ENCODE data around the gene PTPN3. TPM values are rescaled to one million over a fixed set of nuclear protein-coding genes. Genes with fewer than 3 reads are reported as not detected.

The PTPN3 gene
- total and polyA plus RNA-seq, 2 donors (not counting 1 experiment from before 2014, with no cell fraction given) = not detected

- Mint-ChIP-seq H3K9me3 (ENCODE audit: insufficient read depth) (no peaks in the 10 kb centered on the region), H3K27ac (no peak overlapping the region), H3K4me1 (no peaks in the 10 kb centered on the region), H3K4me3 (no peak overlapping the region), H3K27me3 (peaks cover 38% of the 10 kb centered on the region)
- Histone ChIP-seq H3K9me3 (ENCODE audit: control extremely low read depth in 1 of 3, control insufficient read depth in 2 of 3, insufficient read depth in 1 of 3, low read length in 2 of 3) (no peaks in the 10 kb centered on the region), H3K79me2 (ENCODE audit: control insufficient read depth, insufficient read depth, low read length) (no peaks in the 10 kb centered on the region), H3K9ac (ENCODE audit: low read length) (no peak overlapping the region), H3K27ac (ENCODE audit: low read length in 2 of 2) (no peak overlapping the region), H2AFZ (ENCODE audit: insufficient read depth, low read depth, low read length, poor library complexity, severe bottlenecking) (no peak overlapping the region), H3K27me3 (replicated peaks in 1 of 4; ENCODE audit: control extremely low read depth in 1 of 4, control insufficient read depth in 3 of 4, insufficient read depth in 4 of 4, low read length in 3 of 4) (peaks cover 0 to 7% (median 3%) of the 10 kb centered on the region in 4 experiments), H3K36me3 (replicated peaks in 1 of 2; ENCODE audit: control extremely low read depth in 1 of 2, control insufficient read depth in 1 of 2, extremely low read depth in 1 of 2, insufficient read depth in 2 of 2, low read length in 1 of 2) (no peaks in the 10 kb centered on the region), H4K20me1 (ENCODE audit: control insufficient read depth, insufficient read depth, low read length, poor library complexity, severe bottlenecking) (no peaks in the 10 kb centered on the region), H3K4me2 (replicated peaks; ENCODE audit: low read depth, low read length, poor library complexity, severe bottlenecking) (no peak overlapping the region), H3K4me3 (ENCODE audit: control extremely low read depth in 1 of 5, extremely low read depth in 1 of 5, insufficient read depth in 1 of 5, low read depth in 2 of 5, low read length in 4 of 5) (no peak overlapping the region), H3K4me1 (ENCODE audit: control insufficient read depth in 2 of 2, insufficient read depth in 2 of 2, low read length in 2 of 2) (no peaks in the 10 kb centered on the region)
- ChIA-PET CTCF (no interaction called here), POLR2A (no interaction called here)
- ATAC-seq (ENCODE audit: low read depth) = no peak
- DNase-seq = no peak
- no CpG with 5 or more reads among the region's 3 CpGs for WGBS (ENCODE audit: insufficient coverage)
- intact Hi-C loops (cut with micrococcal nuclease) = no loop called here
- TF ChIP-seq EZH2 (IDR thresholded peaks at IDR 0.05; ENCODE audit: borderline replicate concordance, insufficient read depth, low read depth, low read length, poor library complexity, severe bottlenecking) (no peak), CTCF (IDR thresholded peaks at IDR 0.05) (no peak)
These were observed 8.1 kb upstream of the PTPN3 start for GRCh38 chr9:109506097-109506712.

DNA sequence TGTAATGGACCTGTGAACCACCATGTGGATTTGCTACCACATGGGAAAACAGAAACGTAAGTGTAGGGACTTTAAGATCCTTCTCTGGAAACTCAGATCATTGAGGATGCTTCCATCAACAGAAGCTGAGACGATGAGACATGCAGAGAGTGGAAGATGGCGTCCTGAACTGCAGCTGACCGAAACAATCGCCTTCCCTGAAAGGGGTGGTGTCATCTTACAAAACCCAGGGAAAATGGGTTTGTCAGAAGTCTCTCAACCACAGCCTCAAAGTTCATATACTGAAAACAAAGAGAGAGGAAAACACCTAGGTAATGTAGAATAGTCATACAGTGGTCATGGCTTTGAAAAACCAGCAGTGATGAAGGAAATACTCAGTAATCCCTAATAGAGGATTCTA, 6.6 kb upstream of the PTPN3 start:
- Mint-ChIP-seq H3K4me1 (peaks cover 1% of the 10 kb centered on the region), H3K9me3 (ENCODE audit: insufficient read depth) (no peaks in the 10 kb centered on the region), H3K27me3 (peaks cover 48% of the 10 kb centered on the region), H3K27ac (no peak overlapping the region), H3K4me3 (no peak overlapping the region)
- no peaks in the 10 kb centered on the region for H4K20me1 ChIP-seq (ENCODE audit: control insufficient read depth, insufficient read depth, low read length, poor library complexity, severe bottlenecking)
- no peaks in the 10 kb centered on the region for H3K4me1 ChIP-seq (ENCODE audit: control insufficient read depth in 2 of 2, insufficient read depth in 2 of 2, low read length in 2 of 2)
- ChIA-PET POLR2A (no interaction called here), CTCF (no interaction called here)
- no peak for TF ChIP-seq EZH2 (IDR thresholded peaks at IDR 0.05; ENCODE audit: borderline replicate concordance, insufficient read depth, low read depth, low read length, poor library complexity, severe bottlenecking)
- TF ChIP-seq CTCF (IDR thresholded peaks at IDR 0.05) = no peak
- no peak overlapping the region for H3K4me3 ChIP-seq (ENCODE audit: control extremely low read depth in 1 of 5, extremely low read depth in 1 of 5, insufficient read depth in 1 of 5, low read depth in 2 of 5, low read length in 4 of 5)
- no peak overlapping the region for H3K4me2 ChIP-seq (replicated peaks; ENCODE audit: low read depth, low read length, poor library complexity, severe bottlenecking)
- no peaks in the 10 kb centered on the region for H3K79me2 ChIP-seq (ENCODE audit: control insufficient read depth, insufficient read depth, low read length)
- H3K27me3 ChIP-seq (replicated peaks in 1 of 4; ENCODE audit: control extremely low read depth in 1 of 4, control insufficient read depth in 3 of 4, insufficient read depth in 4 of 4, low read length in 3 of 4) = peaks cover 0 to 11% (median 10%) of the 10 kb centered on the region in 4 experiments
- 86% methylated on average over 1 of the region's 5 CpGs for WGBS (ENCODE audit: insufficient coverage)
- no peak overlapping the region for H3K9ac ChIP-seq (ENCODE audit: low read length)
- DNase-seq = no peak
- H3K9me3 ChIP-seq (ENCODE audit: control extremely low read depth in 1 of 3, control insufficient read depth in 2 of 3, insufficient read depth in 1 of 3, low read length in 2 of 3) = no peaks in the 10 kb centered on the region
- H3K27ac ChIP-seq (ENCODE audit: low read length in 2 of 2) = no peak overlapping the region
- no peaks in the 10 kb centered on the region for H3K36me3 ChIP-seq (replicated peaks in 1 of 2; ENCODE audit: control extremely low read depth in 1 of 2, control insufficient read depth in 1 of 2, extremely low read depth in 1 of 2, insufficient read depth in 2 of 2, low read length in 1 of 2)
- intact Hi-C loops (cut with micrococcal nuclease) = no loop called here
- ATAC-seq (ENCODE audit: low read depth) = no peak
- H2AFZ ChIP-seq (ENCODE audit: insufficient read depth, low read depth, low read length, poor library complexity, severe bottlenecking) = no peak overlapping the region

Measured in B cell (primary cell).